A549 treated with Mapracorat at 1 μM for 4 hours (cell line): Measurements from ENCODE around the gene ROBO3. TPM values are rescaled to one million over a fixed set of nuclear protein-coding genes. Genes with fewer than 3 reads are reported as not detected.

Source experiments
- total RNA-seq: library from RNA; stranded (reverse); fragments of 200-300 nt; extraction: Qiagen RNA extraction; gene quantifications from 5 replicates; pipeline ENCODE4 v1.2.3, GENCODE V29; 2022

The ROBO3 gene
- 2.2 to 2.8 TPM (median 2.6 TPM) in 5 replicates for total RNA-seq

GRCh38 chr11:124865181-124865901 is at the start of gene ROBO3:
Gene ROBO3, plus strand, starts transcription at chr11:124865432. Its CDS starts 146 bp downstream, at chr11:124865578.

GRCh38 chr11:124897674-124898262 is 32.5 kb downstream of the ROBO3 start, which contains the start of gene ROBO4:
Gene ROBO4, minus strand, starts transcription at chr11:124897865. Its CDS starts 70 bp downstream, at chr11:124897795.

GRCh38 chr11:124918950-124919349 is 53.7 kb downstream of the ROBO3 start, which contains the start of gene HEPN1:
Gene HEPN1, plus strand, starts transcription at chr11:124919250.

Other genes with a start within 250 kb of the ROBO3 start
- gene TBRG1, start 242.6 kb upstream of the ROBO3 start, total RNA-seq = 15.7 to 18.2 TPM (median 16.2 TPM) in 5 replicates
- 13.0 to 17.2 TPM (median 14.6 TPM) in 5 replicates for gene SIAE, start 191.7 kb upstream of the ROBO3 start, total RNA-seq
- gene SPA17, start 191.5 kb upstream of the ROBO3 start, total RNA-seq = 16.6 to 30.9 TPM (median 18.9 TPM) in 5 replicates
- 6.4 to 10.9 TPM (median 9.7 TPM) in 5 replicates for gene NRGN, start 125.5 kb upstream of the ROBO3 start, total RNA-seq
- not detected in 5 replicates for gene VSIG2, start 113.2 kb upstream of the ROBO3 start, total RNA-seq
- gene ESAM, start 103.1 kb upstream of the ROBO3 start, total RNA-seq = 10.9 to 15.1 TPM (median 13.5 TPM) in 5 replicates
- gene MSANTD2, start 65.0 kb upstream of the ROBO3 start, total RNA-seq = 5.5 to 6.3 TPM (median 5.8 TPM) in 5 replicates
- gene ROBO4, start 32.4 kb downstream of the ROBO3 start, total RNA-seq = not detected in 5 replicates
- gene HEPN1, start 53.8 kb downstream of the ROBO3 start, total RNA-seq = not detected in 5 replicates
- not detected in 5 replicates for gene HEPACAM, start 70.6 kb downstream of the ROBO3 start, total RNA-seq
- 0.44 to 0.86 TPM (median 0.70 TPM) in 5 replicates for gene CCDC15, start 88.8 kb downstream of the ROBO3 start, total RNA-seq
- 0.05 to 0.16 TPM (median 0.11 TPM) in 5 replicates for gene SLC37A2, start 197.9 kb downstream of the ROBO3 start, total RNA-seq
- 19.3 to 24.1 TPM (median 21.5 TPM) in 5 replicates for gene TMEM218, start 246.2 kb downstream of the ROBO3 start, total RNA-seq